ENCODE data around the gene GRIA3.
"Not testable (repeated sequence)": the region's sequence is repeated elsewhere in the genome, so short reads cannot be mapped to it uniquely, and the experiment has no call there.

The GRIA3 gene

GRCh38 chrX:123274796-123275195 is 90.7 kb downstream of the GRIA3 start:
- no peak for DNase-seq (ENCODE audit: low spot score)

GRCh38 chrX:123277347-123277746 is 93.3 kb downstream of the GRIA3 start:
- DNase-seq (ENCODE audit: low spot score), result no peak

GRCh38 chrX:123277821-123278220 is 93.7 kb downstream of the GRIA3 start:
- no peak for DNase-seq (ENCODE audit: low spot score)

- DNase-seq (ENCODE audit: low spot score), result no peak
These were observed 98.2 kb downstream of the GRIA3 start for GRCh38 chrX:123282241-123282640.

- DNase-seq (ENCODE audit: low spot score), result not testable (repeated sequence)
These were observed 99.3 kb downstream of the GRIA3 start for GRCh38 chrX:123283407-123283806.

GRCh38 chrX:123291623-123292022 is 107.5 kb downstream of the GRIA3 start:
- no peak for DNase-seq (ENCODE audit: low spot score)

GRCh38 chrX:123298026-123298425 is 113.9 kb downstream of the GRIA3 start:
- DNase-seq (ENCODE audit: low spot score), result no peak

- DNase-seq (ENCODE audit: low spot score), result no peak
These were observed 119.4 kb downstream of the GRIA3 start for GRCh38 chrX:123303429-123303828.

- no peak for DNase-seq (ENCODE audit: low spot score)
These were observed 124.6 kb downstream of the GRIA3 start for GRCh38 chrX:123308658-123309057.

- no peak for DNase-seq (ENCODE audit: low spot score)
These were observed 126.0 kb downstream of the GRIA3 start for GRCh38 chrX:123310112-123310511.

- no peak for DNase-seq (ENCODE audit: low spot score)
These were observed 127.4 kb downstream of the GRIA3 start for GRCh38 chrX:123311486-123311885.

- no peak for DNase-seq (ENCODE audit: low spot score)
These were observed 129.4 kb downstream of the GRIA3 start for GRCh38 chrX:123313486-123313885.

GRCh38 chrX:123320622-123321021 is 136.5 kb downstream of the GRIA3 start:
- no peak for DNase-seq (ENCODE audit: low spot score)

- no peak for DNase-seq (ENCODE audit: low spot score)
These were observed 138.5 kb downstream of the GRIA3 start for GRCh38 chrX:123322536-123322935.

- peak; percentile 27 for DNase-seq (ENCODE audit: low spot score)
These were observed 140.5 kb downstream of the GRIA3 start for GRCh38 chrX:123324625-123325024.

- no peak for DNase-seq (ENCODE audit: low spot score)
These were observed 146.3 kb downstream of the GRIA3 start for GRCh38 chrX:123330229-123330942.

GRCh38 chrX:123331349-123331748 is 147.3 kb downstream of the GRIA3 start:
- no peak for DNase-seq (ENCODE audit: low spot score)

GRCh38 chrX:123331859-123332258 is 147.8 kb downstream of the GRIA3 start:
- DNase-seq (ENCODE audit: low spot score), result no peak

- DNase-seq (ENCODE audit: low spot score), result no peak
These were observed 152.6 kb downstream of the GRIA3 start for GRCh38 chrX:123336666-123337065.

- DNase-seq (ENCODE audit: low spot score), result no peak
These were observed 154.0 kb downstream of the GRIA3 start for GRCh38 chrX:123337886-123338639.

- no peak for DNase-seq (ENCODE audit: low spot score)
These were observed 155.3 kb downstream of the GRIA3 start for GRCh38 chrX:123339221-123339905.

- DNase-seq (ENCODE audit: low spot score), result no peak
These were observed 156.6 kb downstream of the GRIA3 start for GRCh38 chrX:123340696-123341095.

GRCh38 chrX:123348468-123348867 is 164.4 kb downstream of the GRIA3 start:
- no peak for DNase-seq (ENCODE audit: low spot score)
